Retinal pigment epithelial cell (primary cell): Measurements from ENCODE around the gene RAET1G.
"Not testable (repeated sequence)": the region's sequence is repeated elsewhere in the genome, so short reads cannot be mapped to it uniquely, and the experiment has no call there.

ENCODE experiments used
- DNase-seq: peaks from one replicate; pipeline ENCODE4 v3.0.0-alpha.2; 2010; ENCODE audit warnings: low read depth
- H3K4me3 ChIP-seq: 2 replicates; pipeline ENCODE4 v1.5.1; 2011; ENCODE audit warnings: mild to moderate bottlenecking, low read length, control low read depth, moderate library complexity
- CTCF ChIP-seq: conservative IDR thresholded peaks from 2 replicates; pipeline ENCODE4 v1.5.1; 2011; ENCODE audit warnings: low read depth, low read length, control low read depth, inconsistent platforms

Gene RAET1G

GRCh38 chr6:149942461-149942829 lies 19.5 kb upstream of the RAET1G start:
- TF ChIP-seq CTCF: no peak
- no peak for DNase-seq
- peak overlapping the region; percentile 69 for H3K4me3 ChIP-seq

GRCh38 chr6:149941583-149942460 lies 18.9 kb upstream of the RAET1G start, which contains the start of gene ULBP2:
ULBP2 (plus strand) TSS chr6:149942014; CDS start chr6:149942073, 59 bp downstream.
- peak; percentile 70 for DNase-seq
- no peak for TF ChIP-seq CTCF
- H3K4me3 ChIP-seq: peak within 1 kb of the TSS; percentile 69

GRCh38 chr6:149940672-149940982 lies 17.7 kb upstream of the RAET1G start:
- DNase-seq: no peak
- no peak for TF ChIP-seq CTCF
- no peak overlapping the region for H3K4me3 ChIP-seq

GRCh38 chr6:149939909-149940671 lies 17.2 kb upstream of the RAET1G start:
- no peak for DNase-seq
- TF ChIP-seq CTCF: no peak
- H3K4me3 ChIP-seq: no peak overlapping the region

- no peak overlapping the region for H3K4me3 ChIP-seq
- no peak for TF ChIP-seq CTCF
- no peak for DNase-seq
Measured at GRCh38 chr6:149939356-149939648, 16.4 kb upstream of the RAET1G start.

GRCh38 chr6:149938571-149939355 lies 15.8 kb upstream of the RAET1G start:
- no peak for DNase-seq
- peak overlapping the region; percentile 26 for H3K4me3 ChIP-seq
- no peak for TF ChIP-seq CTCF

- peak overlapping the region; percentile 26 for H3K4me3 ChIP-seq
- DNase-seq: not testable (repeated sequence)
Measured at GRCh38 chr6:149938013-149938570, 15.2 kb upstream of the RAET1G start.
